ENCODE data around the gene THSD7B. TPM values are rescaled to one million over a fixed set of nuclear protein-coding genes. Genes with fewer than 3 reads are reported as not detected.

The THSD7B gene
- total and polyA plus RNA-seq, 2 of the 13 experiments (the other 11 are each of a cell fraction or from before 2014, with no cell fraction given): 0.02 TPM; not detected in 1

GRCh38 chr2:136935119-136935518, 169.8 kb downstream of the THSD7B start:
- TF ChIP-seq ZNF629 (CRISPR knock-in tag; conservative IDR thresholded peaks at IDR 0.05): peak; percentile 59
- TF ChIP-seq MBD4 (IDR thresholded peaks at IDR 0.05; ENCODE audit: borderline replicate concordance, low read length): no peak
- no peaks in the 10 kb centered on the region for H3K79me2 ChIP-seq (ENCODE audit: insufficient read depth, low read length)
- H3K4me2 ChIP-seq (ENCODE audit: low read depth, low read length): no peak overlapping the region
- H3K9me3 ChIP-seq (ENCODE audit: low read length): no peaks in the 10 kb centered on the region
- ATAC-seq (no peak), FAIRE-seq (no peak), DNase-seq (ENCODE audit: low spot score) (no peak)
- H3K4me1 ChIP-seq (ENCODE audit: insufficient read depth, low read length): no peaks in the 10 kb centered on the region
- H3K9ac ChIP-seq (ENCODE audit: insufficient read depth, low read depth, low read length): no peak overlapping the region
- no peaks in the 10 kb centered on the region for H3K27me3 ChIP-seq (ENCODE audit: control insufficient read depth in 1 of 2, insufficient read depth in 2 of 2, low read length in 2 of 2)
- H4K20me1 ChIP-seq (ENCODE audit: insufficient read depth, low read length): 0 out of 2 replicates have a peak, but pooled peaks cover 2% of the 10 kb centered on the region
- POLR2A ChIA-PET: no interaction called here
- no peaks in the 10 kb centered on the region for H3K36me3 ChIP-seq (replicated peaks in 1 of 2; ENCODE audit: control insufficient read depth in 1 of 2, insufficient read depth in 2 of 2, low read length in 2 of 2)
- H3K27ac ChIP-seq (ENCODE audit: extremely low read length, insufficient read depth, low read length): no peak overlapping the region
- no peak overlapping the region for H3K4me3 ChIP-seq (replicated peaks in 1 of 3; ENCODE audit: insufficient read depth in 1 of 3, low read depth in 2 of 3, low read length in 3 of 3)
- no peak overlapping the region for H2AFZ ChIP-seq (ENCODE audit: low read length)
- in situ Hi-C loops (cut with HindIII; ENCODE audit: extremely low pct_ligation_motif_present, low pct_unique_long_range_greater_than_20kb): no loop called here
- intact Hi-C loops (cut with micrococcal nuclease; ENCODE audit: unreplicated experiment): no loop called here
- no TSS peak for BruUV-seq (replicated peaks)
- CTCF ChIA-PET (ENCODE audit: low intra/inter-chr PET ratio, low total read pairs): no interaction called here
- WGBS (ENCODE audit: low lambda C conversion rate): 0% methylated on average over 1 of the region's 1 CpG

- Histone ChIP-seq H3K36me3 (replicated peaks in 1 of 2; ENCODE audit: control insufficient read depth in 1 of 2, insufficient read depth in 2 of 2, low read length in 2 of 2) (no peaks in the 10 kb centered on the region), H3K4me1 (ENCODE audit: insufficient read depth, low read length) (no peaks in the 10 kb centered on the region), H3K27me3 (ENCODE audit: control insufficient read depth in 1 of 2, insufficient read depth in 2 of 2, low read length in 2 of 2) (no peaks in the 10 kb centered on the region), H2AFZ (ENCODE audit: low read length) (no peak overlapping the region), H3K9ac (ENCODE audit: insufficient read depth, low read depth, low read length) (no peak overlapping the region), H3K4me3 (replicated peaks in 1 of 3; ENCODE audit: insufficient read depth in 1 of 3, low read depth in 2 of 3, low read length in 3 of 3) (no peak overlapping the region), H3K9me3 (ENCODE audit: low read length) (no peaks in the 10 kb centered on the region), H3K79me2 (ENCODE audit: insufficient read depth, low read length) (no peaks in the 10 kb centered on the region), H3K4me2 (ENCODE audit: low read depth, low read length) (no peak overlapping the region), H4K20me1 (ENCODE audit: insufficient read depth, low read length) (no peaks in the 10 kb centered on the region), H3K27ac (ENCODE audit: extremely low read length, insufficient read depth, low read length) (no peak overlapping the region)
- intact Hi-C loops (cut with micrococcal nuclease; ENCODE audit: unreplicated experiment) (no loop called here), in situ Hi-C loops (cut with HindIII; ENCODE audit: extremely low pct_ligation_motif_present, low pct_unique_long_range_greater_than_20kb) (no loop called here)
- FAIRE-seq (no peak), DNase-seq (ENCODE audit: low spot score) (no peak), ATAC-seq (no peak)
- POLR2A ChIA-PET: no interaction called here
- peak; percentile 77 for TF ChIP-seq MAFF (IDR thresholded peaks at IDR 0.05; ENCODE audit: low read depth, low read length)
- peak; percentile 79 to 88 for TF ChIP-seq MAFK (conservative IDR thresholded peaks at IDR 0.05 in 1 of 2, IDR thresholded peaks at IDR 0.05 in 1 of 2; ENCODE audit: low read length in 2 of 2)
- no peak for TF ChIP-seq FOSL1 (CRISPR knock-in tag; IDR thresholded peaks at IDR 0.05; ENCODE audit: borderline replicate concordance)
- CTCF ChIA-PET (ENCODE audit: low intra/inter-chr PET ratio, low total read pairs): no interaction called here
- no TSS peak for BruUV-seq (replicated peaks)
- WGBS (ENCODE audit: low lambda C conversion rate): 0% methylated on average over 1 of the region's 1 CpG
Measured at GRCh38 chr2:136956050-136956449, 190.7 kb downstream of the THSD7B start.

Measured in HepG2 (cell line).